Measurements from ENCODE around the gene JAZF1.
A peak's percentile ranks its signal among the peaks of the same experiment; 100 is the strongest.

The JAZF1 gene

DNA sequence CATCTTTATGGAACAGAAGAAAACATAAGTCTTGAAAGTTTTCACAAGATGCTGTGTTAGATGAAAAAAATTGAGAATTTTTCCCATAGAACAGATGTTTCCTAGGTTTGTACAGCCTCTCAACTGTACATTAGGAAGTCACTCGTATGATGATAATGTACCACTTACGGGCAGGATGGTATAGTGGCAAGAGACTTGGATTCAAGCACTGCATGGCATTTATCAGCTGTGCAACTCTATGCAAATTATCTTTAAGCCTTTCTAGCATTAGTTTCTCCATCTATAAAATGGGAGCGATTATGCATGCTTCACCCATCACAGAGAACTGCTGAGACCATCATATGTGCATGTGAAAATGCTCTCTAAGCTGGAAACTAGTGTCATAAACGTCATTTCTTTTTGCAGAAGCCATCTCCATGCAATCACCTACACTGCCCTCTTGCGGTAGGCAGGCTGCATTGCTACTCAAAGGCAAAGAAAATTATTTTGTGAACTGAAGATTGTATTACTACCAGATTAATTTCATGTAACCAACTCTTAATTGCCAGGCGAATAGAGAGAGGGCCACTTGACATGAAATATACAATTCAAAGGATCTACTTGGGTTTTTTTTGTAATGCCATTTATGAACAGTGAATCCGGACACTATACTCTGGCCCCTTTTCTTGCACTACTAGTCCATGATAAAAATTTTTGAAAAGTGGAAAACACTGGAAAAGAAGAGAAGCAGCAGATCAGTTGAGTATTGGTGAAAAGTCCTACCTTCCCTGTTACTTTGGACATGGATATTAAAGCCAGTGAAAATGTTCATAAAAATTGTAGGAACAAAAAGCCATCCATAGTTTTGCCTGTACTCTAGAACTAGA, 102.3 kb downstream of the JAZF1 start:
- no peak overlapping the region for H3K27ac ChIP-seq
- TF ChIP-seq ZFX (IDR thresholded peaks at IDR 0.05; ENCODE audit: borderline replicate concordance): no peak
- TF ChIP-seq, protein P1, sequence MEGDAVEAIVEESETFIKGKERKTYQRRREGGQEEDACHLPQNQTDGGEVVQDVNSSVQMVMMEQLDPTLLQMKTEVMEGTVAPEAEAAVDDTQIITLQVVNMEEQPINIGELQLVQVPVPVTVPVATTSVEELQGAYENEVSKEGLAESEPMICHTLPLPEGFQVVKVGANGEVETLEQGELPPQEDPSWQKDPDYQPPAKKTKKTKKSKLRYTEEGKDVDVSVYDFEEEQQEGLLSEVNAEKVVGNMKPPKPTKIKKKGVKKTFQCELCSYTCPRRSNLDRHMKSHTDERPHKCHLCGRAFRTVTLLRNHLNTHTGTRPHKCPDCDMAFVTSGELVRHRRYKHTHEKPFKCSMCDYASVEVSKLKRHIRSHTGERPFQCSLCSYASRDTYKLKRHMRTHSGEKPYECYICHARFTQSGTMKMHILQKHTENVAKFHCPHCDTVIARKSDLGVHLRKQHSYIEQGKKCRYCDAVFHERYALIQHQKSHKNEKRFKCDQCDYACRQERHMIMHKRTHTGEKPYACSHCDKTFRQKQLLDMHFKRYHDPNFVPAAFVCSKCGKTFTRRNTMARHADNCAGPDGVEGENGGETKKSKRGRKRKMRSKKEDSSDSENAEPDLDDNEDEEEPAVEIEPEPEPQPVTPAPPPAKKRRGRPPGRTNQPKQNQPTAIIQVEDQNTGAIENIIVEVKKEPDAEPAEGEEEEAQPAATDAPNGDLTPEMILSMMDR (IDR thresholded peaks at IDR 0.05): peak; percentile 100

DNA sequence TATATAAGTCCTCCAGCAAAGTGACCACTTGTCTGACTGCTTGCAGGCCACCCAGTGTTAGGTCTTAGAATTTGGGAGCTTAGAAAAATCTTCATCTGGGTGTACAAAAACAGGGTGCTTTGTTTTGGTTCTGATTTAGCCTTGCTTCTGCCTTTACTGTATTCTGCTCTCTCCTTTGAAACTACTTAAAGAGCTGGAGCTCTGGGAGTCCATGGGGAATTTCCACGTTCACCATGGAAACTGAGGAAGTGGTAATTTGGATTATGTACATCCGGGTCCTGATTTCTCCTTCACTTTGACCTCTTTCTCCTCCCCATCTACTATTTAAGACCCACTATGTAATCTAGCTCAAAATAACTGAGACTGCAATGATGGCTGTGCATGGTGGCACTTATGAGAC, 103.0 kb downstream of the JAZF1 start:
- TF ChIP-seq, protein P1 (IDR thresholded peaks at IDR 0.05): no peak
- no peak for TF ChIP-seq ZFX (IDR thresholded peaks at IDR 0.05; ENCODE audit: borderline replicate concordance)
- no peak overlapping the region for H3K27ac ChIP-seq

DNA sequence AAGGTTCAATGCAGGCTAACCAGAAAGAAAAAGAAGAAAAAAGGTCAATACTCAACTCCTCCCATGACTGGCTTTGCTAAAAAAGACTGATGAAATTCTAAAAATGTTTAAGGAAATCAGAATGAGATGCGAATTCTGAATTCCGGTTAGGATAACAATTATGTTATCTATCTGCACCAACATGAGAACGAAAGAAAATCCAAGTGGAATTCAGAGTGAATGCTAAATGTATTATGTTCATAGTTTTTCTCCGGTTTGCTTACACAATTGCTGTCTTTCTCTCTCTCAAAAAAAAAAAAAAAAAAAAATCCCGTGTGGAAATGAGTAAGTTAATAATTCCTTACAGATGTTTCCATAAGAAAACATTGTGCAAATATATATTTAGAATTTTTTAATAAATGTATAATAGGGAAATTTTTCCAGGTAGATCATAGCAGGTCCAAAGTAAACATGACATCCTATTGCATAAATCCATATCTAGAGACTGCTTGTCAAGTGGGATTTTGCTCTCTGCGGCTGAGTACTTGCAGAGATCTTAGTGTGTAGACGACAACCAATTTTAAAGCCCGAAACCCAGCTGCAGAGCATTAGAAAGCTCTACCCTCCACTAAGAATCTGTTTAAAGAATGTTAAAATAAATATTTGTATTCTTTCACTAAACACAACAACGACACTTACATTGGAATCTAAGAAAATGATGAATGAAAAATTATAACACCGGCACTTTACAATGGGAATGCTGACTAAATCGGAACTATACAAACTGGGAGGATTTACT, 104.0 kb downstream of the JAZF1 start:
- no peak overlapping the region for H3K27ac ChIP-seq
- TF ChIP-seq, protein P1 (IDR thresholded peaks at IDR 0.05): no peak
- TF ChIP-seq ZFX (IDR thresholded peaks at IDR 0.05; ENCODE audit: borderline replicate concordance): no peak

DNA sequence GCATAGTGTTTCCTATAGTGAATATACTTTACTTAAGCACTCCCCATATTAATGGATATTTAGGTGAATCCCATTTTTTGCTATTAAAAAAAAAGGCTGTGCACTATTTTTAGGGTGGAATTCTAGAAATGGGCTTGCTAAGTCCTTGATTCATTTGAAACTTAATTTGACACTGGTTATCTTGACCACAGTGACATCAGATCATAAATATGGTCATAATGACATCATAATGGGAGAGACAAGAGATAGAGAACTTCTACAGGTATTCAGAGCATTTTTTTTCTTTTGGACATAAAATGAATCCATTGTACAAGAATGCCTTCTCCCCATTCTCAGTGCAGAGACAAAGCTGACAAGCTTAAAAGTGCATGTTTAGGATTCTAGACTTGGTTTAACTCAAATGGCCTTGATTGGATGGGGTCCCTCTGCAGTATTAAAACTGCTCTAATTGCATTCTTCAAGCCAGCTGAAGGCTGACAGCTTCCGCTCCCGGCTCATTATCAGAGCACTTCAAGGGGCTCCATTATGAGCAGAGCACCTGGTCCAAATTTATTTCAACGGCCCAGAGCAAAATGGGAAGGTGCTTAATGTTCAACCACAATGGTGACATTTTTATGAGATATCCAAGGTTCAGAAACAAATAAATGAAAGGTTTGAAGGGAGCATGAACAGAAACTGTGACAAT, 104.8 kb downstream of the JAZF1 start:
- TF ChIP-seq, protein P1 (IDR thresholded peaks at IDR 0.05): no peak
- no peak for TF ChIP-seq ZFX (IDR thresholded peaks at IDR 0.05; ENCODE audit: borderline replicate concordance)
- no peak overlapping the region for H3K27ac ChIP-seq

DNA sequence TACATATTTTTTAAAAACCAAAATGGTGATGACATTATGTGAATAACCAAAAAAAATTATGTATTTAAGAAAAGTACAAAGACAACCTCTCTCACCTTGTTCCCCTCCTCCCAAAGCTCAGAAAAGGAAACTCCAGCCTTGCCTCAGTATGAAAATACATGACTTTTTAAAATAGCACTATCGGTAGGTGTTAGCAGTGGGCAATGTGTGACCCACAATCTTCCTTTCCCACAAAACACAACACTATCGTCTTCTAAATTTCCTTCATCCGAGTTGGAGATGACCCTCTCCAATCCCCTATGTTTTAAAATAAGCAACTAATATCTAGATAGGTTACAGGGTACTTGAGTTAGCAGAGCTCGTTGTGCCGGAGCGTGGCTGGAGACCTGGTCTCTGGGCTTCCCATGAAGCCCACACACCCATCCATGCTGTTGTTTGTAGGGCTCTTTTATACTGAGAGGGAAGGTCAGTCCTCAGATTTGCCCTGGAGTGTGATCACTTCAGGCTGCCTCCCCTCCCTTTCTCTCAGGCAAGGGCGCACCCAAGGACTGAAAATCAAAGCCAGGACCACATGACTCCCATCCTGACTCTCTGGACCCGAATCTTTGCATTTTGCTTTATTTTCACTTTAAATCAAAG, 107.6 kb downstream of the JAZF1 start:
- H3K27ac ChIP-seq: no peak overlapping the region
- no peak for TF ChIP-seq ZFX (IDR thresholded peaks at IDR 0.05; ENCODE audit: borderline replicate concordance)
- TF ChIP-seq, protein P1 (IDR thresholded peaks at IDR 0.05): no peak

DNA sequence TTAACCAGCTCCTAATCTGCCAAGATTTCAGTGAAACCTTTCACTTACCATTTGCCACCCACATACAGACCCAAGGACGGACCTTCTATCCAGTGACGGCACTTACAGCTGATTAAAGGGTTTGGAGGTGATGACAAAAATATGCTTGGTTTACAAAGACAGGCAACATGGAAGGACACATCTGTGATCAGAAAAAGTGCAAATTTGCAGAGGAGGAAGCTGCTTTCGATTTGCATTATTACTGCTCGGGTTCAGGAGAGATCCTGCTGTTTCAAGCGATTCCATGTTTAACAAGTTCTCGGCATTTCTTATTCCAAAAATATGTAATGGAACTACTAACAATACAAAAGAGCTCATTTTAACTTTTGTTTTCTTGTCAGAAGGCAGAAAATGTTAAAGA, 109.0 kb downstream of the JAZF1 start:
- TF ChIP-seq ZFX (IDR thresholded peaks at IDR 0.05; ENCODE audit: borderline replicate concordance): no peak
- TF ChIP-seq, protein P1 (IDR thresholded peaks at IDR 0.05): no peak
- no peak overlapping the region for H3K27ac ChIP-seq

Measured in 22Rv1 (cell line).